Measurements from ENCODE around the gene KLHL9.
"Not testable (repeated sequence)": the region's sequence is repeated elsewhere in the genome, so short reads cannot be mapped to it uniquely, and the experiment has no call there.

The KLHL9 gene

DNA sequence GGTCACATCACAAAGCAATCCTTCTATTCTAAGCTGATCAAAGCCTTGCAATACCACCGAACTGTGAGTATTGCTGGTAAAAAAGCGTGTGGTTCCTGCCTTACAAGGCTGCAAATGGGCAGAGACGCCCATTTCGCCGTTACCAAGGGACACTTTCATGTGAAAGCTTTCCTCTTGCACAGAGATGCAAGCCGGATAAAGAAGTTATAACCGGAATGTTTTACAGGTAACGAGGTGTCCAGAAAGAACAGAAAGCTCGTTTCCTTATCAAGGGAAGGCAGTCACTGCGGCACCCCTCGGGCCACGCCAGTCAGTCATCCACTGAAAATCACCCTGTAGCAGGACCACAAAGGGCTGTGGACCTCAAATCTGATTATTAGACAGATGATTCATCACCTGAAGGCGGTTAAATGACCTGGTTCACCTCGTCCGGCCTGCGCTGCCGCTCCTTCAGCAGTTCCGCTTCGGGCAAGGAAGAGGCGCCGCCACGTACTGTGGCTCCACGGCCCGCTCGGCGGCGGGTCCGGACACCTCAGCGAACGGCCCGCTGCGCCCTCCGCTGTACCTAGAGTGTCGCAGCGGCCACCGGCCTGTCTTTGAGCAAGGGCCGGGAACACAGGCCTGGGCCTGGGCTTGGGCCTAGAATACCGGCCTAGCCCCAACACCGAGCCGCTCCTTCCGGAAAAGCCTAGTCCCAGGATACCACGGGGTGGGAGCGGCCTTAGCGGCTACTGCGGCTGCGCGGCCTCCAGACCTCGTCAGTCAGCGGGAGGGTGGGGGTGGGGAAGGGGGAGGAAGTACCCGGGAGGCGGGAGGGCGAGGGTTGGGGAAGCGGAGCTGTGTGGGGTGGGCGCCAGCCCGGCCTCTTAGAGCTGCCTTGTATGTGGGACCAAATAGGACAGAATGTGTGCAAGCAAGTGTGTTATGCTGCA lies at the start of gene KLHL9:
KLHL9 (minus strand) TSS at position 704 of the 932 bp plus-strand sequence; CDS start at position 159, 545 bp downstream.
- DNase-seq = peak; percentile 94

GRCh38 chr9:21383627-21384026 lies 48.4 kb upstream of the KLHL9 start:
- DNase-seq = no peak

GRCh38 chr9:21381448-21382339 lies 46.5 kb upstream of the KLHL9 start:
- DNase-seq = no peak

- DNase-seq = not testable (repeated sequence)
Observed at GRCh38 chr9:21371467-21371866, 36.3 kb upstream of the KLHL9 start.

- no peak for DNase-seq
Observed at GRCh38 chr9:21367957-21368356, 32.8 kb upstream of the KLHL9 start, which contains the start of gene IFNA13. IFNA13 (minus strand) TSS chr9:21368057; CDS start chr9:21368010, 47 bp downstream.

DNA sequence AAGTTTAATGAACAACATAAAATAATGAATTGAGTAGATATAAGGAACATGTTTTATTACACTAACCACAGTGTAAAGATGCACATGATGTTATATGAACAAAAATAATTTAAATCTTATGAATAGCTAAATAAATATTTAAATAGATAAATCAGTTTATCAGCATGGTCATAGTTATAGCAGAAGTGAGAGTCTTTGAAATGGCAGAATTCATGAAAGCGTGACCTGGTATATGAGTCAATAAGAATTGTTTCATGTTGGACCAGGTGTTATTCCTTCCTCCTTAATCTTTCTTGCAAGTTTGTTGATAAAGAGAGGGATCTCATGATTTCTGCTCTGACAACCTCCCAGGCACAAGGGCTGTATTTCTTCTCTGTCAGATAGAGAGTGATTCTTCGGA lies 32.0 kb upstream of the KLHL9 start:
- DNase-seq = not testable (repeated sequence)

- no peak for DNase-seq
Observed at GRCh38 chr9:21362287-21362686, 27.1 kb upstream of the KLHL9 start.

- DNase-seq = no peak
Observed at GRCh38 chr9:21357479-21358460, 22.6 kb upstream of the KLHL9 start.

DNA sequence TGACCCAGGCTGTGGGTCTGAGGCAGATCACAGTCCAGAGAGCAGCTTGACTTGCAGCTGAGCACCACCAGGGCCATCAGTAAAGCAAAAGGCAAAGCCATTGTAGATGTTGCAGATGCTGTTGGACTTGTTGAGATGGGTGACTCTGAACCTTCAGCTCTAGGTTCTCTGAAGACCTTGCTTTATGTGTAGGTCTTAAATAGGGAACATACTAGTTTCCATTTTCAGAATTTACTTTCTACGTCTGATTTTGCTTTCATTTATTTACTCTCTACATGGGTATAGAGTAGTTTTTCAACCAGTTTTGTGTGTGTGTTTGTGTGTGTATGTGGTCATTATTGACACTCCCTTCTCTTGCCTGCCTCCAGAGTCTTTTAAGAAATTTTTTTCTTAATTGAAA lies 15.6 kb upstream of the KLHL9 start, which contains the start of gene IFNA6:
IFNA6 (minus strand) TSS at position 101 of the 400 bp plus-strand sequence; CDS start at position 101, 0 bp downstream.
- DNase-seq = no peak

- no peak for DNase-seq
Observed at GRCh38 chr9:21348430-21348970, 13.3 kb upstream of the KLHL9 start.

- no peak for DNase-seq
Observed at GRCh38 chr9:21340735-21341134, 5.5 kb upstream of the KLHL9 start.

- DNase-seq = no peak
Observed at GRCh38 chr9:21336457-21336856, 1.3 kb upstream of the KLHL9 start.

DNA sequence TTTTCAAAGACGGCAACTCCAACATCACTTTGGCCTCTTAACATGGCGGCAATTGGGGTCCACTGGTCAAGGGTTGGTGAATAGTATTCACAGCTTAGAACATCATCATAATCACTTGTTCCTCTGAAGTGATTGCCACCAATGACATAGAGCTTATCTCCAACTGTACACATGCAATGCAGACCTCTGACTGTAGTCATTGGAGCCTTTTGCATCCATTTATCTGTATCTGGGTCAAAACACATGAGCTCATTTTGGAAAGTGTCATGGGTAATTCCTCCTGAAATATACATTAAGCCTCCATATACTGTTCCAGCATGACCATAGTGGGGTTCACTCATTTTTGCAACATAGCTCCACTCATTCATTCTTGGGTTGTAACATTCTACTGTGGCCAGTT lies 2.0 kb downstream of the KLHL9 start:
- DNase-seq = no peak

DNA sequence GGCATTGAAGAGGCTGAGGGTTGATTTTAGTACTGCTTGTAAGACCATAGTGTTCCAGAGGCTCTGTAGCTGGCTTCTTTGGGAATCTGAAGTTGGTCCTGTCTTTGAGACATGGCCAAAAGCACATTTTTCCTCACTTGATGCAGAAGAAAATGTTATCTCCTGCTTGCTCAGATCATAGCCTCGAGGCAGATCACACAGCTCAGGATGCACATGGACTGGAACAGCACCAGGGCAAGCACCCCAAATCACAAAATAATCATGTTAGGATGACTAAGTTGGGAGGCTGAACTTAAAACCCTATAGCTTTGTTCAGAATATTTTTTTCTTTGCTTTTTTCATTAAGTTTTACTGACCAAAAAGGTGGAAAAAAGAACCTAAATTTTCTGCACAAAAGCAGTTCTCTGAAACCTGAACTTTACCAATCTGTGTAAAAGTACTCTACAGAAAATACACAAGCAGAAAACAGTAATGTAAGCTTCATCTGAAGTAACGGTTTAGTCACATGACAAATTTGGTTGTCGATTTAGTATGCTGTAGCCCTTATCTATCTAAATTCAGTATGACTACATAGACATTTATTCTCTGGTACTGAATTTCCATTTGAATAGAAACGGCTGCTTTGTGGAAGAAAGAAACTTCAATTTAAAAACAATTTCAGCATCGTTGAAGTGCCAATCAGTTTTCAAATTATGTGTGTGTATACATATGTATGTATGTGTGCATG lies 3.4 kb downstream of the KLHL9 start:
- DNase-seq = no peak

- DNase-seq = no peak
Observed at GRCh38 chr9:21326526-21327139, 8.6 kb downstream of the KLHL9 start.

- DNase-seq = no peak
Observed at GRCh38 chr9:21324047-21324446, 11.2 kb downstream of the KLHL9 start.

DNA sequence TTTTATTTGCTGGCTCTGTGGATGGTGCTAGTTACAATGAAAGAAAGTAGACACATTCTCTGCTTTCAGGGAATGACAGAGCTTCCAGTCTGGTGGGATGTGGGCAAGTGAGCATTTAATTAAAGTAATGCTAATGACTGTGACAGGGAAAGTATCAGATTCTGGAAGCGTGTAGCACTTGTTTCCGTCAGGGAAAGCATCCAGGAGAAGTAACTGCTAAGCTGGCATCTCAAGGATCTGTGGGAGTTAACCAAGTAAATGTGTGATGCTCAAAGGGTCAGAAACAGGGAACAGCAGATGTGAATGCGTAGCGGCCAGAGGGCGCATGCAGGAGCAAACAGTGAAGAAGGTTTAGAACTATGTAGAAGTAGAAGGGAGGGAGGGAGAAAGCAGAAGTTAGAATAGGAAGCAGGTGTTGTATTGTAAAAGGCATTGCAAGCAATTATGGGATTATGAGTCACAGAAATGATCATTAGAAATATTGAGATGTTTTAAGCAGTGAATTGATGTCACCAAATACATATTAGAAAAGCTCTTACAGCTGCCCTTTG lies 12.2 kb downstream of the KLHL9 start:
- DNase-seq = no peak

DNA sequence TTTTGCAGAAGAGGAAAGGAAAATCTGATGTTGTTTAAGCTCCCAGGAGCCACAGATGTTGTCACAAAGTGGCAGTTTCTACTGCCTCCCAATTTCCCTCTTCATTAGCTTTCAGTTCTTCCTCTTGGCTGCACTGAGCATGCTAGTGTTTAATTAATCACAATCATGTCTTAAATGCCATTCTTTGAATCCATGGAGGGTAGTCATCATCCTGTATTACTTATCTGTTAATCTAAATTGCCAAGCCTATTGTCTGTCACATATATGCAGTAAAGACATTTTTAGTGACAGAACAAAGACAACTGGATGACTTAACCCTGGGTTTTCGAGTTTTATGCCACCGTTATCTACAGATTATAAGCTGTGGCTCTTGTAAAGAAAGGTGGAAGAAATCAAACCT lies 14.7 kb downstream of the KLHL9 start:
- DNase-seq = no peak

DNA sequence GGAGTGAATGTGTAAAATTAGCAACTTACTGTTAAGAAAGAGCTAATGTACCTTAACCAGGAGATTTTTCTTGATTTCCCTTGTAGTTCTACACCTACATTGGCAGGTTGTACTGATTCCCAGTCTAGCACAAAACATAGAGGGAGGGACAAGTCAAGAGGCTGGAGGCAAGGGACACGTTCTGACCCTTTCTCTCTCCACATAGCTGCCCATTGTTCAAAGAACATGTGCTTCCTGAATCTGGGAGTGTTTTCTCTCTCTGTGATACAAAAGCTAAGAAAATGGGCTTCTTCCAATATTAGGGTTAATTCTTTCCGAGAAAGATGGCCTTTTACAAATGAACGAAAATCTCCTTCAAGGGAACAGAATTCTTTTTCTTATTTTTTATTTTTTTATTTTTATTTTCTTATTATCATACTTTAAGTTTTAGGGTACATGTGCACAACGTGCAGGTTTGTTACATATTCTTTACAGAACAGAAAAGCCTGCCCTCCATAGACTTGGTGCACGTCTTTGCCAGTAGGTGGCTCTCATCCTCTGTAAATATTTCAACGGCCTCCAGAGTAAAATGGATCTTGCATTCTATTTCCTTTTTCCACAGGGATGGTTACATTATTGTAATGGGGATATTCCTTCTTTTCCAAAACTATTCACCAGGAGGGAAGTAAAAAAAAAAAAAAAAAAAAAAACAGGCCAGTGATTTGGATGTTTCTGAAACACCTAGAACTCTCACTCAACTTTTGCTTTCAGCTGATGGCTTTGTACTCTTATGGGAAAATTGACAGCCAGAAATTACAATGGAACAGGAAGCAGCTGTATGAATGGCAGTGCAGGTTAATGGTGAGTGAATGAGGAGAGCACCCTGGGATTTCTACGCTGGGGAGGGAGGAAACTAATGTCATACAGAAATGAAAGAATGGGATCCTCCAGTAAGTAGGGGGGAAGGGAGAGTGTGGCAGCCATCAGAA lies 17.0 kb downstream of the KLHL9 start:
- DNase-seq = no peak
